WTC11 (cell line): Measurements from ENCODE around the gene ZNF491. TPM values are rescaled to one million over a fixed set of nuclear protein-coding genes. Genes with fewer than 3 reads are reported as not detected.

Experiments used
- ATAC-seq: fragments of 200-7000 bp; cut with Tn5 transposase; 2 replicates; pipeline ENCODE4 v1.10.0; 2021; ENCODE audit warnings: mild to moderate bottlenecking, moderate library complexity
- CTCF ChIA-PET: fragments of 300-600 bp; sonication (Branson Sonifier 250); formaldehyde crosslinking; loops from one replicate; lab custom pipeline; 2021; ENCODE audit warnings: antibody characterized with exemption; lab: Charles Lee
- POLR2A ChIA-PET: fragments of 350-600 bp; sonication (Branson Sonifier 250); formaldehyde crosslinking; loops from one replicate; lab custom pipeline; 2021; ENCODE audit warnings: antibody characterized with exemption; lab: Charles Lee
- DNase-seq: peaks from one replicate; pipeline ENCODE4 v3.0.0; 2021; ENCODE audit warnings: low spot score
- H3K27ac Mint-ChIP-seq: 2 replicates; pipeline ENCODE4 v1.8.0; 2021; ENCODE audit warnings: mixed read lengths
- H3K27me3 Mint-ChIP-seq: 2 replicates; pipeline ENCODE4 v1.8.0; 2021; ENCODE audit warnings: low read depth, mild to moderate bottlenecking, moderate library complexity, mixed read lengths
- H3K36me3 Mint-ChIP-seq: 2 replicates; pipeline ENCODE4 v1.8.0; 2021; ENCODE audit warnings: mixed read lengths
- H3K4me1 Mint-ChIP-seq: 2 replicates; pipeline ENCODE4 v1.8.0; 2022; ENCODE audit warnings: mixed read lengths
- H3K4me3 Mint-ChIP-seq: 2 replicates; pipeline ENCODE4 v1.8.0; 2021; ENCODE audit warnings: mild to moderate bottlenecking, moderate library complexity, mixed read lengths
- H3K9me3 Mint-ChIP-seq: 2 replicates; pipeline ENCODE4 v1.8.0; 2021; ENCODE audit warnings: mixed read lengths
- EMX1 ChIP-seq: fragments of 250-450 bp; sonication (Bioruptor Pico); IDR thresholded peaks from 2 replicates; pipeline ENCODE4 v1.8.0; 2021; ENCODE audit warnings: mild to moderate bottlenecking
- HMGA2 ChIP-seq: fragments of 250-450 bp; sonication (Bioruptor Pico); IDR thresholded peaks from 2 replicates; pipeline ENCODE4 v1.4.0; 2021; ENCODE audit warnings: mild to moderate bottlenecking, moderate library complexity
- KAT7 ChIP-seq: sonication (generic); formaldehyde crosslinking; IDR thresholded peaks from 2 replicates; pipeline ENCODE4 v1.8.1; 2023; ENCODE audit warnings: missing genetic modification reagents, mild to moderate bottlenecking, borderline replicate concordance
- MXD4 ChIP-seq: fragments of 250-450 bp; sonication (Bioruptor Pico); IDR thresholded peaks from 2 replicates; pipeline ENCODE4 v1.8.0; 2021; ENCODE audit warnings: mild to moderate bottlenecking, moderate library complexity, borderline replicate concordance
- NFATC4 ChIP-seq: fragments of 250-450 bp; sonication (Bioruptor Pico); IDR thresholded peaks from 2 replicates; pipeline ENCODE4 v1.9.0; 2021; ENCODE audit warnings: mild to moderate bottlenecking
- NFYB ChIP-seq: sonication (generic); formaldehyde crosslinking; conservative IDR thresholded peaks from 2 replicates; pipeline ENCODE4 v1.8.0; 2022; ENCODE audit warnings: low read depth, missing genetic modification reagents
- NR3C1 ChIP-seq: sonication (generic); formaldehyde crosslinking; conservative IDR thresholded peaks from 2 replicates; pipeline ENCODE4 v1.8.1; 2023; ENCODE audit warnings: low read depth, mild to moderate bottlenecking, missing genetic modification reagents
- SOX15 ChIP-seq: fragments of 250-450 bp; sonication (Bioruptor Pico); IDR thresholded peaks from 2 replicates; pipeline ENCODE4 v1.9.0; 2021; ENCODE audit warnings: mild to moderate bottlenecking
- total RNA-seq: library from RNA; stranded (reverse); gene quantifications from 3 replicates; pipeline ENCODE4 v1.2.3, GENCODE V29; 2021
- TF ChIP-seq, protein P1 (sequence below): sonication (generic); formaldehyde crosslinking; IDR thresholded peaks from 2 replicates; pipeline ENCODE4 v1.8.1; 2022; ENCODE audit warnings: low read depth, missing genetic modification reagents, borderline replicate concordance
- TF ChIP-seq, protein P2 (sequence below): sonication (generic); formaldehyde crosslinking; IDR thresholded peaks from 2 replicates; pipeline ENCODE4 v1.8.0; 2023; ENCODE audit warnings: mild to moderate bottlenecking, missing genetic modification reagents
- TF ChIP-seq, protein P3 (sequence below): sonication (generic); formaldehyde crosslinking; IDR thresholded peaks from 2 replicates; pipeline ENCODE4 v1.8.1; 2022; ENCODE audit warnings: missing genetic modification reagents, borderline replicate concordance
- TF ChIP-seq, protein P4 (sequence below): sonication (generic); formaldehyde crosslinking; conservative IDR thresholded peaks from 2 replicates; pipeline ENCODE4 v1.8.1; 2022; ENCODE audit warnings: mild to moderate bottlenecking, missing genetic modification reagents
- TF ChIP-seq, protein P5 (sequence below): sonication (generic); formaldehyde crosslinking; IDR thresholded peaks from 2 replicates; pipeline ENCODE4 v1.8.1; 2022; ENCODE audit warnings: mild to moderate bottlenecking, missing genetic modification reagents, moderate library complexity, borderline replicate concordance
- TF ChIP-seq, protein P6 (sequence below): sonication (generic); formaldehyde crosslinking; IDR thresholded peaks from 2 replicates; pipeline ENCODE4 v1.8.0; 2023; ENCODE audit warnings: missing genetic modification reagents, mild to moderate bottlenecking, borderline replicate concordance
- TF ChIP-seq, protein P7 (sequence below): sonication (generic); formaldehyde crosslinking; IDR thresholded peaks from 2 replicates; pipeline ENCODE4 v1.8.1; 2023; ENCODE audit warnings: mild to moderate bottlenecking, missing genetic modification reagents, moderate library complexity
- TF ChIP-seq, protein P8 (sequence below): fragments of 250-450 bp; sonication (Bioruptor Pico); IDR thresholded peaks from 2 replicates; pipeline ENCODE4 v1.9.0; 2021; ENCODE audit warnings: mild to moderate bottlenecking
- TF ChIP-seq, protein P9 (sequence below): fragments of 250-450 bp; sonication (Bioruptor Pico); IDR thresholded peaks from 2 replicates; pipeline ENCODE4 v1.9.0; 2021; ENCODE audit warnings: mild to moderate bottlenecking, borderline replicate concordance

ZNF491 gene
- total RNA-seq, 1 experiment from 2014 or later = 2.1 TPM

DNA sequence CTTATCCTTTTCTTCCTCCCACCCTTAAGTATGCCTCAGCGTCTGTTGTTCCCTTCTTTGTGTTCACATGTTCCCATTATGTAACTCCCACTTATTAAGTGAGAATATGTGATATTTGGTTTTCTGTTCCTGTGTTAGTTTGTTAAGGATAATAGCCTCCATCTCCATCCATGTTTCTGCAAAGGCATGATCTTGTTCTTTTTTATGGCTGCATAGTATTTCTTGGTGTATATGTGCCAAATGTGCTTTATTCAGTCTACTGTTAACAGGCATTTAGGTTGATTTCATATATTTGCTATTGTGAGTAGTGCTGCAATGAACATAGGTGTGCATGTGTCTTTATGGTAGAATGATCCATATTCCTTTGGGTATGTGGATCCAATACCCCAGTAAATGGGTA, 34.7 kb upstream of the ZNF491 start:
- peaks cover 67% of the 10 kb centered on the region for H3K27me3 Mint-ChIP-seq
- TF ChIP-seq SOX15 (no peak), EMX1 (CRISPR knock-in tag) (no peak), MXD4 (CRISPR knock-in tag) (no peak), NR3C1 (CRISPR knock-in tag) (no peak), HMGA2 (CRISPR knock-in tag) (no peak), NFYB (CRISPR knock-in tag) (no peak), NFATC4 (CRISPR knock-in tag) (no peak), KAT7 (CRISPR knock-in tag) (no peak)
- TF ChIP-seq, protein P1, sequence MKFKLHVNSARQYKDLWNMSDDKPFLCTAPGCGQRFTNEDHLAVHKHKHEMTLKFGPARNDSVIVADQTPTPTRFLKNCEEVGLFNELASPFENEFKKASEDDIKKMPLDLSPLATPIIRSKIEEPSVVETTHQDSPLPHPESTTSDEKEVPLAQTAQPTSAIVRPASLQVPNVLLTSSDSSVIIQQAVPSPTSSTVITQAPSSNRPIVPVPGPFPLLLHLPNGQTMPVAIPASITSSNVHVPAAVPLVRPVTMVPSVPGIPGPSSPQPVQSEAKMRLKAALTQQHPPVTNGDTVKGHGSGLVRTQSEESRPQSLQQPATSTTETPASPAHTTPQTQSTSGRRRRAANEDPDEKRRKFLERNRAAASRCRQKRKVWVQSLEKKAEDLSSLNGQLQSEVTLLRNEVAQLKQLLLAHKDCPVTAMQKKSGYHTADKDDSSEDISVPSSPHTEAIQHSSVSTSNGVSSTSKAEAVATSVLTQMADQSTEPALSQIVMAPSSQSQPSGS = no peak
- TF ChIP-seq, protein P2, sequence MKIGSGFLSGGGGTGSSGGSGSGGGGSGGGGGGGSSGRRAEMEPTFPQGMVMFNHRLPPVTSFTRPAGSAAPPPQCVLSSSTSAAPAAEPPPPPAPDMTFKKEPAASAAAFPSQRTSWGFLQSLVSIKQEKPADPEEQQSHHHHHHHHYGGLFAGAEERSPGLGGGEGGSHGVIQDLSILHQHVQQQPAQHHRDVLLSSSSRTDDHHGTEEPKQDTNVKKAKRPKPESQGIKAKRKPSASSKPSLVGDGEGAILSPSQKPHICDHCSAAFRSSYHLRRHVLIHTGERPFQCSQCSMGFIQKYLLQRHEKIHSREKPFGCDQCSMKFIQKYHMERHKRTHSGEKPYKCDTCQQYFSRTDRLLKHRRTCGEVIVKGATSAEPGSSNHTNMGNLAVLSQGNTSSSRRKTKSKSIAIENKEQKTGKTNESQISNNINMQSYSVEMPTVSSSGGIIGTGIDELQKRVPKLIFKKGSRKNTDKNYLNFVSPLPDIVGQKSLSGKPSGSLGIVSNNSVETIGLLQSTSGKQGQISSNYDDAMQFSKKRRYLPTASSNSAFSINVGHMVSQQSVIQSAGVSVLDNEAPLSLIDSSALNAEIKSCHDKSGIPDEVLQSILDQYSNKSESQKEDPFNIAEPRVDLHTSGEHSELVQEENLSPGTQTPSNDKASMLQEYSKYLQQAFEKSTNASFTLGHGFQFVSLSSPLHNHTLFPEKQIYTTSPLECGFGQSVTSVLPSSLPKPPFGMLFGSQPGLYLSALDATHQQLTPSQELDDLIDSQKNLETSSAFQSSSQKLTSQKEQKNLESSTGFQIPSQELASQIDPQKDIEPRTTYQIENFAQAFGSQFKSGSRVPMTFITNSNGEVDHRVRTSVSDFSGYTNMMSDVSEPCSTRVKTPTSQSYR (CRISPR knock-in tag) = no peak
- TF ChIP-seq, protein P3, sequence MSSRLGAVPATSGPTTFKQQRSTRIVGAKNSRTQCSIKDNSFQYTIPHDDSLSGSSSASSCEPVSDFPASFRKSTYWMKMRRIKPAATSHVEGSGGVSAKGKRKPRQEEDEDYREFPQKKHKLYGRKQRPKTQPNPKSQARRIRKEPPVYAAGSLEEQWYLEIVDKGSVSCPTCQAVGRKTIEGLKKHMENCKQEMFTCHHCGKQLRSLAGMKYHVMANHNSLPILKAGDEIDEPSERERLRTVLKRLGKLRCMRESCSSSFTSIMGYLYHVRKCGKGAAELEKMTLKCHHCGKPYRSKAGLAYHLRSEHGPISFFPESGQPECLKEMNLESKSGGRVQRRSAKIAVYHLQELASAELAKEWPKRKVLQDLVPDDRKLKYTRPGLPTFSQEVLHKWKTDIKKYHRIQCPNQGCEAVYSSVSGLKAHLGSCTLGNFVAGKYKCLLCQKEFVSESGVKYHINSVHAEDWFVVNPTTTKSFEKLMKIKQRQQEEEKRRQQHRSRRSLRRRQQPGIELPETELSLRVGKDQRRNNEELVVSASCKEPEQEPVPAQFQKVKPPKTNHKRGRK (CRISPR knock-in tag) = no peak
- TF ChIP-seq, protein P4, sequence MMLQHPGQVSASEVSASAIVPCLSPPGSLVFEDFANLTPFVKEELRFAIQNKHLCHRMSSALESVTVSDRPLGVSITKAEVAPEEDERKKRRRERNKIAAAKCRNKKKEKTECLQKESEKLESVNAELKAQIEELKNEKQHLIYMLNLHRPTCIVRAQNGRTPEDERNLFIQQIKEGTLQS (CRISPR knock-in tag) = no peak
- TF ChIP-seq, protein P5, sequence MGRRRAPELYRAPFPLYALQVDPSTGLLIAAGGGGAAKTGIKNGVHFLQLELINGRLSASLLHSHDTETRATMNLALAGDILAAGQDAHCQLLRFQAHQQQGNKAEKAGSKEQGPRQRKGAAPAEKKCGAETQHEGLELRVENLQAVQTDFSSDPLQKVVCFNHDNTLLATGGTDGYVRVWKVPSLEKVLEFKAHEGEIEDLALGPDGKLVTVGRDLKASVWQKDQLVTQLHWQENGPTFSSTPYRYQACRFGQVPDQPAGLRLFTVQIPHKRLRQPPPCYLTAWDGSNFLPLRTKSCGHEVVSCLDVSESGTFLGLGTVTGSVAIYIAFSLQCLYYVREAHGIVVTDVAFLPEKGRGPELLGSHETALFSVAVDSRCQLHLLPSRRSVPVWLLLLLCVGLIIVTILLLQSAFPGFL (CRISPR knock-in tag) = no peak
- TF ChIP-seq, protein P6, sequence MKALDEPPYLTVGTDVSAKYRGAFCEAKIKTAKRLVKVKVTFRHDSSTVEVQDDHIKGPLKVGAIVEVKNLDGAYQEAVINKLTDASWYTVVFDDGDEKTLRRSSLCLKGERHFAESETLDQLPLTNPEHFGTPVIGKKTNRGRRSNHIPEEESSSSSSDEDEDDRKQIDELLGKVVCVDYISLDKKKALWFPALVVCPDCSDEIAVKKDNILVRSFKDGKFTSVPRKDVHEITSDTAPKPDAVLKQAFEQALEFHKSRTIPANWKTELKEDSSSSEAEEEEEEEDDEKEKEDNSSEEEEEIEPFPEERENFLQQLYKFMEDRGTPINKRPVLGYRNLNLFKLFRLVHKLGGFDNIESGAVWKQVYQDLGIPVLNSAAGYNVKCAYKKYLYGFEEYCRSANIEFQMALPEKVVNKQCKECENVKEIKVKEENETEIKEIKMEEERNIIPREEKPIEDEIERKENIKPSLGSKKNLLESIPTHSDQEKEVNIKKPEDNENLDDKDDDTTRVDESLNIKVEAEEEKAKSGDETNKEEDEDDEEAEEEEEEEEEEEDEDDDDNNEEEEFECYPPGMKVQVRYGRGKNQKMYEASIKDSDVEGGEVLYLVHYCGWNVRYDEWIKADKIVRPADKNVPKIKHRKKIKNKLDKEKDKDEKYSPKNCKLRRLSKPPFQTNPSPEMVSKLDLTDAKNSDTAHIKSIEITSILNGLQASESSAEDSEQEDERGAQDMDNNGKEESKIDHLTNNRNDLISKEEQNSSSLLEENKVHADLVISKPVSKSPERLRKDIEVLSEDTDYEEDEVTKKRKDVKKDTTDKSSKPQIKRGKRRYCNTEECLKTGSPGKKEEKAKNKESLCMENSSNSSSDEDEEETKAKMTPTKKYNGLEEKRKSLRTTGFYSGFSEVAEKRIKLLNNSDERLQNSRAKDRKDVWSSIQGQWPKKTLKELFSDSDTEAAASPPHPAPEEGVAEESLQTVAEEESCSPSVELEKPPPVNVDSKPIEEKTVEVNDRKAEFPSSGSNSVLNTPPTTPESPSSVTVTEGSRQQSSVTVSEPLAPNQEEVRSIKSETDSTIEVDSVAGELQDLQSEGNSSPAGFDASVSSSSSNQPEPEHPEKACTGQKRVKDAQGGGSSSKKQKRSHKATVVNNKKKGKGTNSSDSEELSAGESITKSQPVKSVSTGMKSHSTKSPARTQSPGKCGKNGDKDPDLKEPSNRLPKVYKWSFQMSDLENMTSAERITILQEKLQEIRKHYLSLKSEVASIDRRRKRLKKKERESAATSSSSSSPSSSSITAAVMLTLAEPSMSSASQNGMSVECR = no peak
- TF ChIP-seq, protein P7, sequence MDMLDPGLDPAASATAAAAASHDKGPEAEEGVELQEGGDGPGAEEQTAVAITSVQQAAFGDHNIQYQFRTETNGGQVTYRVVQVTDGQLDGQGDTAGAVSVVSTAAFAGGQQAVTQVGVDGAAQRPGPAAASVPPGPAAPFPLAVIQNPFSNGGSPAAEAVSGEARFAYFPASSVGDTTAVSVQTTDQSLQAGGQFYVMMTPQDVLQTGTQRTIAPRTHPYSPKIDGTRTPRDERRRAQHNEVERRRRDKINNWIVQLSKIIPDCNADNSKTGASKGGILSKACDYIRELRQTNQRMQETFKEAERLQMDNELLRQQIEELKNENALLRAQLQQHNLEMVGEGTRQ (CRISPR knock-in tag) = no peak
- TF ChIP-seq, protein P8, sequence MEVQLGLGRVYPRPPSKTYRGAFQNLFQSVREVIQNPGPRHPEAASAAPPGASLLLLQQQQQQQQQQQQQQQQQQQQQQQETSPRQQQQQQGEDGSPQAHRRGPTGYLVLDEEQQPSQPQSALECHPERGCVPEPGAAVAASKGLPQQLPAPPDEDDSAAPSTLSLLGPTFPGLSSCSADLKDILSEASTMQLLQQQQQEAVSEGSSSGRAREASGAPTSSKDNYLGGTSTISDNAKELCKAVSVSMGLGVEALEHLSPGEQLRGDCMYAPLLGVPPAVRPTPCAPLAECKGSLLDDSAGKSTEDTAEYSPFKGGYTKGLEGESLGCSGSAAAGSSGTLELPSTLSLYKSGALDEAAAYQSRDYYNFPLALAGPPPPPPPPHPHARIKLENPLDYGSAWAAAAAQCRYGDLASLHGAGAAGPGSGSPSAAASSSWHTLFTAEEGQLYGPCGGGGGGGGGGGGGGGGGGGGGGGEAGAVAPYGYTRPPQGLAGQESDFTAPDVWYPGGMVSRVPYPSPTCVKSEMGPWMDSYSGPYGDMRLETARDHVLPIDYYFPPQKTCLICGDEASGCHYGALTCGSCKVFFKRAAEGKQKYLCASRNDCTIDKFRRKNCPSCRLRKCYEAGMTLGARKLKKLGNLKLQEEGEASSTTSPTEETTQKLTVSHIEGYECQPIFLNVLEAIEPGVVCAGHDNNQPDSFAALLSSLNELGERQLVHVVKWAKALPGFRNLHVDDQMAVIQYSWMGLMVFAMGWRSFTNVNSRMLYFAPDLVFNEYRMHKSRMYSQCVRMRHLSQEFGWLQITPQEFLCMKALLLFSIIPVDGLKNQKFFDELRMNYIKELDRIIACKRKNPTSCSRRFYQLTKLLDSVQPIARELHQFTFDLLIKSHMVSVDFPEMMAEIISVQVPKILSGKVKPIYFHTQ (CRISPR knock-in tag) = no peak
- TF ChIP-seq, protein P9, sequence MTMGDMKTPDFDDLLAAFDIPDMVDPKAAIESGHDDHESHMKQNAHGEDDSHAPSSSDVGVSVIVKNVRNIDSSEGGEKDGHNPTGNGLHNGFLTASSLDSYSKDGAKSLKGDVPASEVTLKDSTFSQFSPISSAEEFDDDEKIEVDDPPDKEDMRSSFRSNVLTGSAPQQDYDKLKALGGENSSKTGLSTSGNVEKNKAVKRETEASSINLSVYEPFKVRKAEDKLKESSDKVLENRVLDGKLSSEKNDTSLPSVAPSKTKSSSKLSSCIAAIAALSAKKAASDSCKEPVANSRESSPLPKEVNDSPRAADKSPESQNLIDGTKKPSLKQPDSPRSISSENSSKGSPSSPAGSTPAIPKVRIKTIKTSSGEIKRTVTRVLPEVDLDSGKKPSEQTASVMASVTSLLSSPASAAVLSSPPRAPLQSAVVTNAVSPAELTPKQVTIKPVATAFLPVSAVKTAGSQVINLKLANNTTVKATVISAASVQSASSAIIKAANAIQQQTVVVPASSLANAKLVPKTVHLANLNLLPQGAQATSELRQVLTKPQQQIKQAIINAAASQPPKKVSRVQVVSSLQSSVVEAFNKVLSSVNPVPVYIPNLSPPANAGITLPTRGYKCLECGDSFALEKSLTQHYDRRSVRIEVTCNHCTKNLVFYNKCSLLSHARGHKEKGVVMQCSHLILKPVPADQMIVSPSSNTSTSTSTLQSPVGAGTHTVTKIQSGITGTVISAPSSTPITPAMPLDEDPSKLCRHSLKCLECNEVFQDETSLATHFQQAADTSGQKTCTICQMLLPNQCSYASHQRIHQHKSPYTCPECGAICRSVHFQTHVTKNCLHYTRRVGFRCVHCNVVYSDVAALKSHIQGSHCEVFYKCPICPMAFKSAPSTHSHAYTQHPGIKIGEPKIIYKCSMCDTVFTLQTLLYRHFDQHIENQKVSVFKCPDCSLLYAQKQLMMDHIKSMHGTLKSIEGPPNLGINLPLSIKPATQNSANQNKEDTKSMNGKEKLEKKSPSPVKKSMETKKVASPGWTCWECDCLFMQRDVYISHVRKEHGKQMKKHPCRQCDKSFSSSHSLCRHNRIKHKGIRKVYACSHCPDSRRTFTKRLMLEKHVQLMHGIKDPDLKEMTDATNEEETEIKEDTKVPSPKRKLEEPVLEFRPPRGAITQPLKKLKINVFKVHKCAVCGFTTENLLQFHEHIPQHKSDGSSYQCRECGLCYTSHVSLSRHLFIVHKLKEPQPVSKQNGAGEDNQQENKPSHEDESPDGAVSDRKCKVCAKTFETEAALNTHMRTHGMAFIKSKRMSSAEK (CRISPR knock-in tag) = no peak
- TF ChIP-seq, all 79 proteins: peak for 0
- ChIA-PET CTCF (interaction anchor here (0.7 kb wide), 1 partner anchor 49 kb away, joined by 3 read pairs; no protein-coding TSS in a partner anchor), POLR2A (no interaction called here)
- Mint-ChIP-seq H3K4me3 (no peak overlapping the region), H3K27ac (no peak overlapping the region), H3K4me1 (peaks cover 4% of the 10 kb centered on the region; the same call in 1 of the 2 replicates), H3K9me3 (peaks cover 9% of the 10 kb centered on the region), H3K36me3 (no peaks in the 10 kb centered on the region)
- DNase-seq (no peak), ATAC-seq (no peak)
